ES-I3 (cell line): ENCODE results near the gene MAML1.
"Not testable (repeated sequence)": the region's sequence is repeated elsewhere in the genome, so short reads cannot be mapped to it uniquely, and the experiment has no call there.

Experiments used
- H3K36me3 ChIP-seq: 2 replicates; pipeline ENCODE4 v1.6.1; 2013; ENCODE audit warnings: mild to moderate bottlenecking, low read length, control low read depth, moderate library complexity; ENCODE audit not compliant: insufficient read depth
- H3K4me1 ChIP-seq: 2 replicates; pipeline ENCODE4 v1.6.1; 2013; ENCODE audit warnings: mild to moderate bottlenecking, control low read depth, low read length; ENCODE audit not compliant: insufficient read depth
- H3K9ac ChIP-seq: 2 replicates; pipeline ENCODE4 v1.6.1; 2013; ENCODE audit warnings: low read depth, mild to moderate bottlenecking, low read length, moderate library complexity
- H3K9me3 ChIP-seq: 2 replicates; pipeline ENCODE4 v1.6.1; 2013; ENCODE audit warnings: mild to moderate bottlenecking, low read length, moderate library complexity; ENCODE audit not compliant: control insufficient read depth, insufficient read depth

The MAML1 gene

GRCh38 chr5:179727106-179727505, 5.5 kb upstream of the MAML1 start:
- Histone ChIP-seq H3K9me3 (no peaks in the 10 kb centered on the region), H3K36me3 (peaks cover 51% of the 10 kb centered on the region), H3K4me1 (no peaks in the 10 kb centered on the region), H3K9ac (no peak overlapping the region)

GRCh38 chr5:179729303-179729702, 3.3 kb upstream of the MAML1 start:
- H3K9ac ChIP-seq: no peak overlapping the region
- H3K36me3 ChIP-seq: peaks cover 36% of the 10 kb centered on the region
- H3K4me1 ChIP-seq: peaks cover 2% of the 10 kb centered on the region; the same call in 1 of the 2 replicates
- no peaks in the 10 kb centered on the region for H3K9me3 ChIP-seq

- Histone ChIP-seq H3K9me3 (no peaks in the 10 kb centered on the region), H3K4me1 (peaks cover 4% of the 10 kb centered on the region; the same call in 1 of the 2 replicates), H3K36me3 (peaks cover 32% of the 10 kb centered on the region), H3K9ac (no peak overlapping the region)
These were observed 2.9 kb upstream of the MAML1 start for GRCh38 chr5:179729727-179730126.

- Histone ChIP-seq H3K36me3 (peaks cover 27% of the 10 kb centered on the region), H3K9ac (no peak overlapping the region), H3K4me1 (peaks cover 4% of the 10 kb centered on the region; the same call in 1 of the 2 replicates), H3K9me3 (no peaks in the 10 kb centered on the region)
These were observed 2.3 kb upstream of the MAML1 start for GRCh38 chr5:179730356-179730755.

GRCh38 chr5:179730852-179731251, 1.8 kb upstream of the MAML1 start:
- Histone ChIP-seq H3K4me1 (peaks cover 4% of the 10 kb centered on the region; the same call in 1 of the 2 replicates), H3K9me3 (no peaks in the 10 kb centered on the region), H3K36me3 (peaks cover 27% of the 10 kb centered on the region), H3K9ac (no peak overlapping the region)

GRCh38 chr5:179731791-179732411, 721 bp upstream of the MAML1 start:
- Histone ChIP-seq H3K9ac (peak overlapping the region; percentile 36; the same call in 1 of the 2 replicates), H3K4me1 (peaks cover 4% of the 10 kb centered on the region; the same call in 1 of the 2 replicates), H3K36me3 (peaks cover 26% of the 10 kb centered on the region), H3K9me3 (no peaks in the 10 kb centered on the region)

- peaks cover 4% of the 10 kb centered on the region; the same call in 1 of the 2 replicates for H3K4me1 ChIP-seq
- H3K36me3 ChIP-seq: peaks cover 19% of the 10 kb centered on the region
- H3K9me3 ChIP-seq: no peaks in the 10 kb centered on the region
- H3K9ac ChIP-seq: peak overlapping the region; percentile 69
These were observed 523 bp downstream of the MAML1 start for GRCh38 chr5:179732918-179733771.

GRCh38 chr5:179733772-179734126, 1.1 kb downstream of the MAML1 start:
- peaks cover 4% of the 10 kb centered on the region; the same call in 1 of the 2 replicates for H3K4me1 ChIP-seq
- no peaks in the 10 kb centered on the region for H3K9me3 ChIP-seq
- H3K36me3 ChIP-seq: peaks cover 14% of the 10 kb centered on the region
- peak overlapping the region; percentile 69 for H3K9ac ChIP-seq

- Histone ChIP-seq H3K9ac (peak overlapping the region; percentile 69), H3K9me3 (no peaks in the 10 kb centered on the region), H3K36me3 (peaks cover 8% of the 10 kb centered on the region), H3K4me1 (peaks cover 4% of the 10 kb centered on the region; the same call in 1 of the 2 replicates)
These were observed 2.0 kb downstream of the MAML1 start for GRCh38 chr5:179734536-179735164.

- no peaks in the 10 kb centered on the region for H3K9me3 ChIP-seq
- H3K9ac ChIP-seq: no peak overlapping the region
- H3K4me1 ChIP-seq: peaks cover 4% of the 10 kb centered on the region; the same call in 1 of the 2 replicates
- H3K36me3 ChIP-seq: no peaks in the 10 kb centered on the region
These were observed 6.1 kb downstream of the MAML1 start for GRCh38 chr5:179738742-179739141.

- not testable (repeated sequence) for H3K9ac ChIP-seq, H3K36me3 ChIP-seq, H3K9me3 ChIP-seq, H3K4me1 ChIP-seq
These were observed 11.5 kb downstream of the MAML1 start for GRCh38 chr5:179744106-179744505.

GRCh38 chr5:179746872-179747271, 14.2 kb downstream of the MAML1 start:
- no peaks in the 10 kb centered on the region for H3K36me3 ChIP-seq
- no peaks in the 10 kb centered on the region for H3K9me3 ChIP-seq
- H3K4me1 ChIP-seq: no peaks in the 10 kb centered on the region
- H3K9ac ChIP-seq: no peak overlapping the region

- H3K9ac ChIP-seq: no peak overlapping the region
- no peaks in the 10 kb centered on the region for H3K36me3 ChIP-seq
- no peaks in the 10 kb centered on the region for H3K9me3 ChIP-seq
- H3K4me1 ChIP-seq: no peaks in the 10 kb centered on the region
These were observed 15.2 kb downstream of the MAML1 start for GRCh38 chr5:179747811-179748210.

- no peaks in the 10 kb centered on the region for H3K9me3 ChIP-seq
- peaks cover 8% of the 10 kb centered on the region for H3K4me1 ChIP-seq
- H3K9ac ChIP-seq: no peak overlapping the region
- no peaks in the 10 kb centered on the region for H3K36me3 ChIP-seq
These were observed 17.4 kb downstream of the MAML1 start for GRCh38 chr5:179749857-179750508.
